OCI-LY7 (cell line): ENCODE measurements around the gene MYO18A. TPM values are rescaled to one million over a fixed set of nuclear protein-coding genes. Genes with fewer than 3 reads are reported as not detected.

Source experiments
- BruUV-seq: library from RNA; stranded (reverse); fragments of 400-500 nt; replicated peaks from 2 replicates; lab custom pipeline; 2021; lab: Mats Ljungman, UMichigan
- CTCF ChIA-PET: fragments of 300-600 bp; sonication (Branson Sonifier 250); formaldehyde crosslinking; loops from one replicate; lab custom pipeline; 2022; ENCODE audit warnings: antibody characterized with exemption; ENCODE audit not compliant: unreplicated experiment; lab: Charles Lee
- POLR2A ChIA-PET: fragments of 300-600 bp; sonication (Branson Sonifier 250); formaldehyde crosslinking; loops from one replicate; lab custom pipeline; 2022; ENCODE audit warnings: antibody characterized with exemption; lab: Charles Lee
- DNase-seq: peaks from one replicate; pipeline ENCODE4 v3.0.0-alpha.2; 2015; ENCODE audit warnings: low spot score
- H2AFZ ChIP-seq: fragments of 200-600 bp; sonication (generic), shearing (Covaris generic); 2 replicates; pipeline ENCODE4 v1.6.1; 2014; ENCODE audit warnings: mild to moderate bottlenecking, antibody characterized with exemption, low read length, moderate library complexity
- H3K27ac ChIP-seq: fragments of 200-600 bp; sonication (generic); 2 replicates; pipeline ENCODE4 v1.5.1; 2014; ENCODE audit warnings: mixed run types, low read depth, mild to moderate bottlenecking, moderate library complexity, low read length, inconsistent platforms; ENCODE audit not compliant: poor library complexity, severe bottlenecking
- H3K36me3 ChIP-seq: fragments of 200-600 bp; sonication (generic); 2 replicates; pipeline ENCODE4 v1.6.1; 2014; ENCODE audit warnings: mild to moderate bottlenecking, antibody characterized with exemption, low read length, moderate library complexity, mixed read lengths; ENCODE audit not compliant: insufficient read depth
- H3K4me1 ChIP-seq: fragments of 200-600 bp; sonication (generic); 2 replicates; pipeline ENCODE4 v1.5.1; 2014; ENCODE audit warnings: mild to moderate bottlenecking, low read length; ENCODE audit not compliant: insufficient read depth, poor library complexity, severe bottlenecking
- H3K4me2 ChIP-seq: fragments of 200-600 bp; sonication (generic); 2 replicates; pipeline ENCODE4 v1.6.1; 2014; ENCODE audit warnings: mild to moderate bottlenecking, low read length
- H3K4me3 ChIP-seq: fragments of 200-600 bp; sonication (generic); 2 replicates; pipeline ENCODE4 v1.5.1; 2014; ENCODE audit warnings: mild to moderate bottlenecking, low read depth, low read length; ENCODE audit not compliant: poor library complexity, severe bottlenecking
- H3K79me2 ChIP-seq: fragments of 200-600 bp; sonication (generic); 2 replicates; pipeline ENCODE4 v1.6.1; 2016; ENCODE audit warnings: low read depth, mild to moderate bottlenecking, low read length, moderate library complexity, mixed read lengths; ENCODE audit not compliant: insufficient read depth
- H3K9me2 ChIP-seq: fragments of 200-600 bp; sonication (generic); 2 replicates; pipeline ENCODE4 v1.6.1; 2016; ENCODE audit warnings: mild to moderate bottlenecking, low read length, mixed read lengths; ENCODE audit not compliant: insufficient read depth
- H3K9me3 ChIP-seq: fragments of 200-600 bp; sonication (generic); 2 replicates; pipeline ENCODE4 v1.6.1; 2014; ENCODE audit warnings: mild to moderate bottlenecking, mixed run types, low read length, mixed read lengths
- H4K20me1 ChIP-seq: fragments of 200-600 bp; sonication (generic); 2 replicates; pipeline ENCODE4 v1.6.1; 2014; ENCODE audit warnings: mild to moderate bottlenecking, antibody characterized with exemption, low read length, moderate library complexity, mixed read lengths; ENCODE audit not compliant: insufficient read depth
- CTCF ChIP-seq: fragments of 200-600 bp; sonication (generic); conservative IDR thresholded peaks from 2 replicates; pipeline ENCODE4 v1.5.1; 2014; ENCODE audit warnings: mild to moderate bottlenecking, antibody characterized with exemption, low read length, moderate library complexity, mixed read lengths
- EZH2phosphoT487 ChIP-seq: fragments of 200-600 bp; sonication (generic); IDR thresholded peaks from 2 replicates; pipeline ENCODE4 v1.6.1; 2018; ENCODE audit warnings: low read depth, borderline replicate concordance, mild to moderate bottlenecking, mixed run types, antibody characterized with exemption, low read length, moderate library complexity, mixed read lengths
- intact Hi-C: fragments of 100-400 bp; cut with micrococcal nuclease; formaldehyde crosslinking; loops from one replicate; pipeline ENCODE4 v1.10.0; 2022; ENCODE audit not compliant: unreplicated experiment
- total RNA-seq, 2 experiments: library from RNA; depleted of rRNA in 1 of 2; stranded (reverse); fragments of >200 nt in 1 of 2; shearing (Covaris generic) in 1 of 2; gene quantifications; 2 replicates each; pipeline ENCODE4 v1.2.3, GENCODE V29; 2014 to 2022

MYO18A gene
- total RNA-seq, 2 experiments from 2014 or later = 124 to 128 TPM

DNA sequence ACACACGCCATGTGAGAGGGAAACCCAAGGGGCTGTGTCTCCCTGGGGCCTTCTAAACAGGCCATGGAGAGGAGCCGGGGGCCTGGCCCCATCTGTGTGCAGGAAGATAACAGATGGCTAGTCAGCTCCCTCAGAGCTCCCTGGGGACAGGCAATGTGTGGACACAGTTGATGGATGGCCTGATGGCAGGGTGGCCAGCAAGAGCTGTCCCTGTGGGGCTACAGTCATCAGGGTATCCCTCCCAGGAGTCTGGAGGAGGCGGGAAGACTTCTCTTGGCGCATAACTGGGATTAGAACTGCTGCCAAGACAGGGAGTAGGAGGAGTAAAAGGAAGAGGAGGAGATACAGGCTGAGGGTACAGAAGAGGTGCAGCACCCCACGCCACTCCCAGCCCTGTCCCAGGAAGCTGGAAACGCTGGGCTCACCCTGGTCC lies 17.3 kb downstream of the MYO18A start:
- intact Hi-C loops = no loop called here
- Histone ChIP-seq H3K36me3 (no peaks in the 10 kb centered on the region; the same call in 1 of the 2 replicates), H2AFZ (no peak overlapping the region), H3K9me3 (no peaks in the 10 kb centered on the region), H3K27ac (no peak overlapping the region), H3K4me1 (no peaks in the 10 kb centered on the region), H4K20me1 (no peaks in the 10 kb centered on the region), H3K9me2 (no peaks in the 10 kb centered on the region), H3K4me3 (no peak overlapping the region), H3K79me2 (no peaks in the 10 kb centered on the region), H3K4me2 (no peak overlapping the region)
- CTCF ChIA-PET = no interaction called here
- TF ChIP-seq CTCF (no peak), EZH2phosphoT487 (no peak)
- BruUV-seq = no TSS peak
- no peak for DNase-seq
- POLR2A ChIA-PET = no interaction called here

GRCh38 chr17:29162082-29162908 lies 17.9 kb downstream of the MYO18A start:
- TF ChIP-seq EZH2phosphoT487 = no peak
- TF ChIP-seq CTCF = no peak
- no peak overlapping the region for H3K27ac ChIP-seq
- H3K79me2 ChIP-seq = no peaks in the 10 kb centered on the region
- H2AFZ ChIP-seq = no peak overlapping the region
- ChIA-PET POLR2A (interaction anchor here (1.0 kb wide), 1 partner anchor 13 kb away, joined by 5 read pairs; no protein-coding TSS in a partner anchor), CTCF (no interaction called here)
- H3K36me3 ChIP-seq = no peaks in the 10 kb centered on the region; the same call in 1 of the 2 replicates
- no peaks in the 10 kb centered on the region for H3K9me2 ChIP-seq
- no TSS peak for BruUV-seq
- H4K20me1 ChIP-seq = no peaks in the 10 kb centered on the region
- H3K4me2 ChIP-seq = no peak overlapping the region
- DNase-seq = no peak
- no peaks in the 10 kb centered on the region for H3K4me1 ChIP-seq
- H3K9me3 ChIP-seq = no peaks in the 10 kb centered on the region
- H3K4me3 ChIP-seq = no peak overlapping the region
- intact Hi-C loops = no loop called here

DNA sequence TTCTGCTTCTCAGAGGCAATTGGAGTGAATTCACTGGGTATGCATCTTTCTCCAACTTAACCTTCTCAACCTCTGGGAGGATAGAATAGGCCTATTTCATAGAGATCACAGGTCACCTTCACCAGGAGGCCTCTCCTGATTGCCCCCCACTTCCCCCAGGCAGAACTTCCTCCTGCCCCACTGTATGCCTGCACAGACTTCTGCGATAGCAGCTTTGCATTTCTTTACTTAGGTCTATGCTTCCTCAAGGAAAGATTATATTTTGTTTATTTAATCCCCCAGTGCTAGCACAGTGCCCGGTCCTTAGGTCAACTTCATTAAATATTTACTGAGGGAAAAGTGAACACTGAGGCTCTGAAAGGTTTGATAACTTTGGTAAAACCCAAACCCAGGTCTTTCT lies 19.9 kb downstream of the MYO18A start:
- no peaks in the 10 kb centered on the region for H3K79me2 ChIP-seq
- TF ChIP-seq CTCF (no peak), EZH2phosphoT487 (no peak)
- no peaks in the 10 kb centered on the region; the same call in 1 of the 2 replicates for H3K36me3 ChIP-seq
- no peak overlapping the region for H3K4me3 ChIP-seq
- no peak for DNase-seq
- H3K9me2 ChIP-seq = no peaks in the 10 kb centered on the region
- POLR2A ChIA-PET = no interaction called here
- H3K9me3 ChIP-seq = no peaks in the 10 kb centered on the region
- CTCF ChIA-PET = no interaction called here
- no peak overlapping the region for H3K4me2 ChIP-seq
- H3K4me1 ChIP-seq = no peaks in the 10 kb centered on the region
- BruUV-seq = no TSS peak
- H3K27ac ChIP-seq = no peak overlapping the region
- intact Hi-C loops = no loop called here
- H2AFZ ChIP-seq = no peak overlapping the region
- H4K20me1 ChIP-seq = no peaks in the 10 kb centered on the region
